HUES6 (cell line): ENCODE results near the gene CBFA2T3.

Experiments
- H3K27ac ChIP-seq: 2 replicates; pipeline ENCODE4 v1.7.0; 2013; ENCODE audit warnings: low read depth, mild to moderate bottlenecking, low read length, inconsistent platforms
- H3K27me3 ChIP-seq: 2 replicates; pipeline ENCODE4 v1.6.1; 2013; ENCODE audit warnings: low read length; ENCODE audit not compliant: control insufficient read depth, insufficient read depth
- H3K36me3 ChIP-seq: 2 replicates; pipeline ENCODE4 v1.6.1; 2013; ENCODE audit warnings: low read length; ENCODE audit not compliant: control insufficient read depth, insufficient read depth
- H3K4me1 ChIP-seq: 2 replicates; pipeline ENCODE4 v1.6.1; 2013; ENCODE audit warnings: low read length; ENCODE audit not compliant: control insufficient read depth, insufficient read depth
- H3K4me3 ChIP-seq: 2 replicates; pipeline ENCODE4 v1.5.1; 2013; ENCODE audit warnings: low read depth, low read length
- H3K9ac ChIP-seq: one replicate; pipeline ENCODE4 v1.6.1; 2013; ENCODE audit warnings: mild to moderate bottlenecking, low read length
- H3K9me3 ChIP-seq: 2 replicates; pipeline ENCODE4 v1.6.1; 2013; ENCODE audit warnings: low read depth, low read length; ENCODE audit not compliant: control insufficient read depth, insufficient read depth

The CBFA2T3 gene

GRCh38 chr16:88977018-88977811 lies at the start of gene CBFA2T3:
Gene CBFA2T3 (minus strand): TSS chr16:88977207. CDS start chr16:88976807, 400 bp downstream.
- Histone ChIP-seq H3K4me3 (no peak within 1 kb of the TSS), H3K36me3 (no peaks in the 10 kb centered on the region), H3K9me3 (no peaks in the 10 kb centered on the region), H3K9ac (no peak within 1 kb of the TSS), H3K27ac (no peak within 1 kb of the TSS), H3K27me3 (no peaks in the 10 kb centered on the region), H3K4me1 (peaks cover 11% of the 10 kb centered on the region; the same call in 1 of the 2 replicates)

- Histone ChIP-seq H3K36me3 (no peaks in the 10 kb centered on the region), H3K4me3 (no peak overlapping the region), H3K27ac (no peak overlapping the region), H3K4me1 (no peaks in the 10 kb centered on the region), H3K9me3 (peaks cover 11% of the 10 kb centered on the region), H3K9ac (no peak overlapping the region), H3K27me3 (peaks cover 13% of the 10 kb centered on the region; the same call in 1 of the 2 replicates)
Measured at GRCh38 chr16:89026121-89026612, 49.2 kb upstream of the CBFA2T3 start.

DNA sequence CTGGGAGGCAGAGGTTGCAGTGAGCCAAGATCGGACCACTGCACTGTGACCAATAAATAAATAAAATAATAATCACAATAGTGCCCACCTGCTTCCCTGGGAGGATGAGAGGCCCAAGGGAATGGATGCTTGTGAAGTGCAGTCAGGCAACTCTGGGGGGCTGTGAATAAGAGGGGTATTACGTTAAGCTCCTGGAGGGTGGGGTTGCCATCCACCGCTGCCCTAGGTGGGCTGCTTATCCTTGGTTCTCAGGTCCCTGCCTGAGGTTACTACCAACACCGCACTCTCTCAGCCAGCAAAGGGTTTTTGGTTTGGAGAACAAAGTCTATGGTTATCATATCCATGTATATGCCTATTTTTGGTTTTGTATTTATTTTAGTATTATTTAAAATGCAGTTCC lies 48.6 kb upstream of the CBFA2T3 start:
- no peaks in the 10 kb centered on the region for H3K4me1 ChIP-seq
- H3K27ac ChIP-seq = no peak overlapping the region
- no peak overlapping the region for H3K9ac ChIP-seq
- no peak overlapping the region for H3K4me3 ChIP-seq
- no peaks in the 10 kb centered on the region for H3K36me3 ChIP-seq
- peaks cover 13% of the 10 kb centered on the region; the same call in 1 of the 2 replicates for H3K27me3 ChIP-seq
- H3K9me3 ChIP-seq = peaks cover 6% of the 10 kb centered on the region

GRCh38 chr16:89024546-89025060 lies 47.6 kb upstream of the CBFA2T3 start:
- no peak overlapping the region for H3K9ac ChIP-seq
- H3K36me3 ChIP-seq = no peaks in the 10 kb centered on the region
- H3K9me3 ChIP-seq = peaks cover 6% of the 10 kb centered on the region
- peaks cover 13% of the 10 kb centered on the region; the same call in 1 of the 2 replicates for H3K27me3 ChIP-seq
- H3K4me3 ChIP-seq = no peak overlapping the region
- no peaks in the 10 kb centered on the region for H3K4me1 ChIP-seq
- no peak overlapping the region for H3K27ac ChIP-seq

GRCh38 chr16:89023621-89024511 lies 46.9 kb upstream of the CBFA2T3 start:
- H3K4me3 ChIP-seq = no peak overlapping the region
- H3K36me3 ChIP-seq = no peaks in the 10 kb centered on the region
- peaks cover 6% of the 10 kb centered on the region for H3K9me3 ChIP-seq
- no peak overlapping the region for H3K9ac ChIP-seq
- no peak overlapping the region for H3K27ac ChIP-seq
- H3K4me1 ChIP-seq = no peaks in the 10 kb centered on the region
- peaks cover 13% of the 10 kb centered on the region; the same call in 1 of the 2 replicates for H3K27me3 ChIP-seq

DNA sequence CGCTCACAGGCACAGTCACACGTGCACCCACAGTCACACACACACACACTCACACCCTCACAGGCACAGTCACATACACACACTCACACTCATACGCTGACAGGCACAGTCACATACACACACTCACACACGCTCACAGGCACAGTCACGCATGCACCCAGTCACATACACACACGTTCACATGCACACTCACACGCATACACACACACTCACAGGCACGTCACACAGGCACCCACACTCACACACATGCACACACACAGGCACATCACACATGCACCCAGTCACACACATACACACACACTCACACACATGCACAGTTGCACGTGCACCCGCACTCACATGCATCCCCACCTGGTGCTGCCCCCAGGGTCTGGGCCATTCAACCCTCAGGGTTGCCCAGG lies 46.1 kb upstream of the CBFA2T3 start:
- H3K4me1 ChIP-seq = no peaks in the 10 kb centered on the region
- no peak overlapping the region for H3K27ac ChIP-seq
- H3K36me3 ChIP-seq = no peaks in the 10 kb centered on the region
- H3K9me3 ChIP-seq = peaks cover 6% of the 10 kb centered on the region
- H3K9ac ChIP-seq = no peak overlapping the region
- H3K27me3 ChIP-seq = peaks cover 13% of the 10 kb centered on the region; the same call in 1 of the 2 replicates
- no peak overlapping the region for H3K4me3 ChIP-seq

DNA sequence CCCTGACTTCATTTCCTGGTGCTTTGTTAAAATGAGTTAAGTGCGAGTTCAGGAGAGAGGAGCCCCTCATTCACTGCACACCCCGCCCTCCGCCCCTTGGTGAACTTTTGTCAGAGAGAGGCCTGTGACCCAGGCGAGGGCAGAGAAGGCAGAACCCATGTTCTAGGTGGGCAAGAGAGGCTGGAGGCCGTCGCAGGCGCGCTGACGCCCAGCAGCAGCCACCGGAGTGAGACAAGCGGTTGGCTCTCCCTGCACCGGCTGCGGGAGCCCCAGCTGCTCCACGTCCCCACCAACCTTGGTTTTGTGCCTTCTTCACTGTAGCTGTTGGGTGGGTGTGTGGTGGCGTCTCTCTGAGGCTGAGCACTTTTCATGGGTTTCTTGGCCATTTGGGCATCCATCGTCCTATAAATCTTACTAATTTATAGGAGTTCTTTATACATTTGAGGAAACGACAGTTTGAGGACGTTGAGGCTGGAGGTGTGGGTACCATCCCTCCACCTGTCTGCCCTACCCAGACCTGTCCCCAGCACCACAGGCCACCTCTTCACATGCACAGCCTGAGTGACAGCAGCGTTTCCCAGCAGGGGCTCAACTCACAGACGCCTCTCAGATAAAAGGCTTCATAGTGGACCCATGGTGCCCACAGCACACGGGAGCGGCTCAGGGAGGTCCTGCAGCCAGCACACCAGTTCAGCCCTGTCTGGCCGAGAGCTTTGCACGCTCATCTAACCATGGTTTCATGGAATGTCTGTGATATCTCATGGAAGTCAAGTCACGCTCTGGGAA lies 45.2 kb upstream of the CBFA2T3 start:
- Histone ChIP-seq H3K27me3 (peaks cover 10% of the 10 kb centered on the region; the same call in 1 of the 2 replicates), H3K27ac (no peak overlapping the region)

GRCh38 chr16:89020925-89021595 lies 44.1 kb upstream of the CBFA2T3 start:
- Histone ChIP-seq H3K4me3 (no peak overlapping the region), H3K9me3 (peaks cover 9% of the 10 kb centered on the region; the same call in 1 of the 2 replicates), H3K4me1 (no peaks in the 10 kb centered on the region), H3K9ac (no peak overlapping the region), H3K27me3 (peaks cover 10% of the 10 kb centered on the region; the same call in 1 of the 2 replicates), H3K27ac (no peak overlapping the region), H3K36me3 (no peaks in the 10 kb centered on the region)

More for the DNA sequence above, 45.2 kb upstream of the CBFA2T3 start:
- Histone ChIP-seq H3K4me1 (no peaks in the 10 kb centered on the region), H3K36me3 (no peaks in the 10 kb centered on the region), H3K9ac (no peak overlapping the region), H3K4me3 (no peak overlapping the region), H3K9me3 (peaks cover 6% of the 10 kb centered on the region)

DNA sequence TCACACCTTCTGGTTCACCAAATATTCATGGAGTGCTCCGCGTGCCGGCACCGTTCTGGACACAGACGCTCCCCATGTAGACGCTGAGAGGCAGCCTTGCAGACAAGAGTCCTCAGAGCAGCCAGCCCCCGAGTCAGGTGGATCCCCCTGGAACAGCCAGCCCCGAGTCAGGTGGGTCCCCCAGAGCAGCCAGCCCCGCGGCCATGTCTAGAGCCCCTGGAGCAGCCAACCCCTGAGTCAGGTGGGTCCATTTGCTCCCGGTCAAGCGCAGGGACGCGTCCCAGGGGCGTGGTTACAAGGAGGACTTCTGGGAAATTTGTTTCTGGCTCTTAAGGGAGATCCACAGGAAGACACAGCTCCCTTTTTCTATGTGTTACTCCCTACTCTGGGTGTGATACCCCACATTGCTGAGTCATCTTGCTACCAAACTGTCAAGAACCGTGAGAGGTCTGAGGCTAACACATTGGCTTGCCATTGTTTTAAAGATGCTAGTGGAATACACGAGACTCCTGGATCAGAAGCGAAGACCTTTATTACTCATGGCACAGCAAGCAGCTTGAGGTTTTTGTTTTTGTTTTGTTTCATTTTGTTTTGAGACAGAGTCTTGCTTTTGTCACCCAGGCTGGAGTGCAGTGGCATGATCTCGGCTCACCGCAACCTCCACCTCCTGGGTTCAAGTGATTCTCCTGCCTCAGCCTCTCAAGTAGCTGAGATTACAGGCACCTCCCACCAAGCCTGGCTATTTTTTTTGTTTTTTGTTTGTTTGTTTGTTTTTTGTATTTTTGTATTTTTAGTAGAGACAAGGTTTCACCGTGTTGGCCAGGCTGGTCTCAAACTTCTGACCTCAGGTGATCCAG lies 43.3 kb upstream of the CBFA2T3 start:
- Histone ChIP-seq H3K9ac (no peak overlapping the region), H3K9me3 (peaks cover 10% of the 10 kb centered on the region; the same call in 1 of the 2 replicates), H3K4me3 (no peak overlapping the region), H3K36me3 (no peaks in the 10 kb centered on the region), H3K27ac (no peak overlapping the region), H3K27me3 (peaks cover 13% of the 10 kb centered on the region; the same call in 1 of the 2 replicates), H3K4me1 (no peaks in the 10 kb centered on the region)
